ENCODE data around the gene ZBED5. TPM values are rescaled to one million over a fixed set of nuclear protein-coding genes. Genes with fewer than 3 reads are reported as not detected.
A peak's percentile ranks its signal among the peaks of the same experiment; 100 is the strongest.

ZBED5 gene
- polyA plus RNA-seq, 4 donors: 11.9 to 54.2 (median 17.1) TPM

- H3K9me3 ChIP-seq (ENCODE audit: control insufficient read depth in 2 of 2, insufficient read depth in 1 of 2, low read depth in 1 of 2, low read length in 1 of 2): no peaks in the 10 kb centered on the region
- H3K36me3 ChIP-seq (ENCODE audit: control insufficient read depth in 3 of 3, insufficient read depth in 2 of 3, low read depth in 1 of 3, low read length in 3 of 3): no peaks in the 10 kb centered on the region
- peaks cover 3 to 37% (median 10%) of the 10 kb centered on the region in 3 donors for H3K4me1 ChIP-seq (ENCODE audit: control insufficient read depth in 3 of 3, insufficient read depth in 2 of 3, low read depth in 1 of 3, low read length in 2 of 3)
- DNase-seq (no peak), FAIRE-seq (no peak)
- H3K4me3 ChIP-seq (ENCODE audit: low read depth in 1 of 3, low read length in 3 of 3): no peak overlapping the region
- peak overlapping the region in 1 of 3 donors; percentile 93 for H3K27ac ChIP-seq (ENCODE audit: low read depth in 1 of 3, low read length in 2 of 3)
- 93 to 95% (median 94%) methylated on average over 5 of the region's 5 CpGs for WGBS, 3 donors
- no peaks in the 10 kb centered on the region for H3K27me3 ChIP-seq (ENCODE audit: control insufficient read depth in 3 of 3, insufficient read depth in 3 of 3, low read length in 3 of 3)
Measured at GRCh38 chr11:10898003-10898762, 40.3 kb upstream of the ZBED5 start.

- peaks cover 3 to 38% (median 10%) of the 10 kb centered on the region in 3 donors for H3K4me1 ChIP-seq (ENCODE audit: control insufficient read depth in 3 of 3, insufficient read depth in 2 of 3, low read depth in 1 of 3, low read length in 2 of 3)
- no peak overlapping the region for H3K27ac ChIP-seq (ENCODE audit: low read depth in 1 of 3, low read length in 2 of 3)
- no peaks in the 10 kb centered on the region for H3K36me3 ChIP-seq (ENCODE audit: control insufficient read depth in 3 of 3, insufficient read depth in 2 of 3, low read depth in 1 of 3, low read length in 3 of 3)
- H3K4me3 ChIP-seq (ENCODE audit: low read depth in 1 of 3, low read length in 3 of 3): no peak overlapping the region
- WGBS, 3 donors: 95 to 100% (median 97%) methylated on average over 1 of the region's 1 CpG
- H3K27me3 ChIP-seq (ENCODE audit: control insufficient read depth in 3 of 3, insufficient read depth in 3 of 3, low read length in 3 of 3): no peaks in the 10 kb centered on the region
- no peaks in the 10 kb centered on the region for H3K9me3 ChIP-seq (ENCODE audit: control insufficient read depth in 2 of 2, insufficient read depth in 1 of 2, low read depth in 1 of 2, low read length in 1 of 2)
- FAIRE-seq (no peak), DNase-seq (no peak)
Measured at GRCh38 chr11:10897150-10897549, 39.3 kb upstream of the ZBED5 start.

- Histone ChIP-seq H3K36me3 (ENCODE audit: control insufficient read depth in 3 of 3, insufficient read depth in 2 of 3, low read depth in 1 of 3, low read length in 3 of 3) (no peaks in the 10 kb centered on the region), H3K9me3 (ENCODE audit: control insufficient read depth in 2 of 2, insufficient read depth in 1 of 2, low read depth in 1 of 2, low read length in 1 of 2) (no peaks in the 10 kb centered on the region), H3K4me3 (ENCODE audit: low read depth in 1 of 3, low read length in 3 of 3) (no peak overlapping the region), H3K27me3 (ENCODE audit: control insufficient read depth in 3 of 3, insufficient read depth in 3 of 3, low read length in 3 of 3) (no peaks in the 10 kb centered on the region), H3K27ac (ENCODE audit: low read depth in 1 of 3, low read length in 2 of 3) (no peak overlapping the region), H3K4me1 (ENCODE audit: control insufficient read depth in 3 of 3, insufficient read depth in 2 of 3, low read depth in 1 of 3, low read length in 2 of 3) (peaks cover 3 to 38% (median 10%) of the 10 kb centered on the region in 3 donors)
- no peak for DNase-seq
- WGBS, 3 donors: 83 to 89% (median 86%) methylated on average over 9 of the region's 9 CpGs
- no peak for FAIRE-seq
Measured at GRCh38 chr11:10896493-10896892, 38.6 kb upstream of the ZBED5 start.

GRCh38 chr11:10895285-10895684, 37.4 kb upstream of the ZBED5 start:
- FAIRE-seq: no peak
- no peak for DNase-seq
- no peaks in the 10 kb centered on the region for H3K36me3 ChIP-seq (ENCODE audit: control insufficient read depth in 3 of 3, insufficient read depth in 2 of 3, low read depth in 1 of 3, low read length in 3 of 3)
- H3K4me1 ChIP-seq (ENCODE audit: control insufficient read depth in 3 of 3, insufficient read depth in 2 of 3, low read depth in 1 of 3, low read length in 2 of 3): peaks cover 3 to 32% (median 9%) of the 10 kb centered on the region in 3 donors
- no peak overlapping the region for H3K27ac ChIP-seq (ENCODE audit: low read depth in 1 of 3, low read length in 2 of 3)
- no peak overlapping the region for H3K4me3 ChIP-seq (ENCODE audit: low read depth in 1 of 3, low read length in 3 of 3)
- H3K27me3 ChIP-seq (ENCODE audit: control insufficient read depth in 3 of 3, insufficient read depth in 3 of 3, low read length in 3 of 3): no peaks in the 10 kb centered on the region
- WGBS, 3 donors: 93 to 98% (median 95%) methylated on average over 2 of the region's 2 CpGs
- H3K9me3 ChIP-seq (ENCODE audit: control insufficient read depth in 2 of 2, insufficient read depth in 1 of 2, low read depth in 1 of 2, low read length in 1 of 2): no peaks in the 10 kb centered on the region

GRCh38 chr11:10894666-10895065, 36.8 kb upstream of the ZBED5 start:
- FAIRE-seq (no peak), DNase-seq (no peak)
- no peaks in the 10 kb centered on the region for H3K9me3 ChIP-seq (ENCODE audit: control insufficient read depth in 2 of 2, insufficient read depth in 1 of 2, low read depth in 1 of 2, low read length in 1 of 2)
- no peaks in the 10 kb centered on the region for H3K27me3 ChIP-seq (ENCODE audit: control insufficient read depth in 3 of 3, insufficient read depth in 3 of 3, low read length in 3 of 3)
- peak overlapping the region in 1 of 3 donors; percentile 79 for H3K27ac ChIP-seq (ENCODE audit: low read depth in 1 of 3, low read length in 2 of 3)
- 89 to 100% (median 100%) methylated on average over 1 of the region's 1 CpG for WGBS, 3 donors
- H3K36me3 ChIP-seq (ENCODE audit: control insufficient read depth in 3 of 3, insufficient read depth in 2 of 3, low read depth in 1 of 3, low read length in 3 of 3): no peaks in the 10 kb centered on the region
- no peak overlapping the region for H3K4me3 ChIP-seq (ENCODE audit: low read depth in 1 of 3, low read length in 3 of 3)
- H3K4me1 ChIP-seq (ENCODE audit: control insufficient read depth in 3 of 3, insufficient read depth in 2 of 3, low read depth in 1 of 3, low read length in 2 of 3): peaks cover 3 to 25% (median 6%) of the 10 kb centered on the region in 3 donors

- no peak for FAIRE-seq
- peak overlapping the region in 2 of 3 donors; percentile 39 to 79 for H3K27ac ChIP-seq (ENCODE audit: low read depth in 1 of 3, low read length in 2 of 3)
- H3K36me3 ChIP-seq (ENCODE audit: control insufficient read depth in 3 of 3, insufficient read depth in 2 of 3, low read depth in 1 of 3, low read length in 3 of 3): no peaks in the 10 kb centered on the region
- H3K9me3 ChIP-seq (ENCODE audit: control insufficient read depth in 2 of 2, insufficient read depth in 1 of 2, low read depth in 1 of 2, low read length in 1 of 2): no peaks in the 10 kb centered on the region
- peaks cover 0 to 17% (median 1%) of the 10 kb centered on the region in 3 donors for H3K4me1 ChIP-seq (ENCODE audit: control insufficient read depth in 3 of 3, insufficient read depth in 2 of 3, low read depth in 1 of 3, low read length in 2 of 3)
- peak; percentile 57 to 90 for DNase-seq
- H3K4me3 ChIP-seq (ENCODE audit: low read depth in 1 of 3, low read length in 3 of 3): no peak overlapping the region
- H3K27me3 ChIP-seq (ENCODE audit: control insufficient read depth in 3 of 3, insufficient read depth in 3 of 3, low read length in 3 of 3): no peaks in the 10 kb centered on the region
Measured at GRCh38 chr11:10893714-10894151, 35.9 kb upstream of the ZBED5 start.

GRCh38 chr11:10892250-10892649, 34.4 kb upstream of the ZBED5 start:
- H3K9me3 ChIP-seq (ENCODE audit: control insufficient read depth in 2 of 2, insufficient read depth in 1 of 2, low read depth in 1 of 2, low read length in 1 of 2): no peaks in the 10 kb centered on the region
- peaks cover 0 to 17% (median 0%) of the 10 kb centered on the region in 3 donors for H3K4me1 ChIP-seq (ENCODE audit: control insufficient read depth in 3 of 3, insufficient read depth in 2 of 3, low read depth in 1 of 3, low read length in 2 of 3)
- H3K36me3 ChIP-seq (ENCODE audit: control insufficient read depth in 3 of 3, insufficient read depth in 2 of 3, low read depth in 1 of 3, low read length in 3 of 3): no peaks in the 10 kb centered on the region
- no peak overlapping the region for H3K27ac ChIP-seq (ENCODE audit: low read depth in 1 of 3, low read length in 2 of 3)
- no peak overlapping the region for H3K4me3 ChIP-seq (ENCODE audit: low read depth in 1 of 3, low read length in 3 of 3)
- no peaks in the 10 kb centered on the region for H3K27me3 ChIP-seq (ENCODE audit: control insufficient read depth in 3 of 3, insufficient read depth in 3 of 3, low read length in 3 of 3)
- DNase-seq (peak in 1 of 2 donors; percentile 25), FAIRE-seq (no peak)
- 71 to 82% (median 71%) methylated on average over 2 of the region's 2 CpGs for WGBS, 3 donors

GRCh38 chr11:10891151-10891720, 33.4 kb upstream of the ZBED5 start:
- no peak for FAIRE-seq

More at GRCh38 chr11:10891151-10891720, 33.4 kb upstream of the ZBED5 start:
- Histone ChIP-seq H3K36me3 (ENCODE audit: control insufficient read depth in 3 of 3, insufficient read depth in 2 of 3, low read depth in 1 of 3, low read length in 3 of 3) (no peaks in the 10 kb centered on the region), H3K9me3 (ENCODE audit: control insufficient read depth in 2 of 2, insufficient read depth in 1 of 2, low read depth in 1 of 2, low read length in 1 of 2) (no peaks in the 10 kb centered on the region), H3K4me3 (ENCODE audit: low read depth in 1 of 3, low read length in 3 of 3) (no peak overlapping the region), H3K4me1 (ENCODE audit: control insufficient read depth in 3 of 3, insufficient read depth in 2 of 3, low read depth in 1 of 3, low read length in 2 of 3) (peaks cover 0 to 17% (median 0%) of the 10 kb centered on the region in 3 donors), H3K27me3 (ENCODE audit: control insufficient read depth in 3 of 3, insufficient read depth in 3 of 3, low read length in 3 of 3) (no peaks in the 10 kb centered on the region), H3K27ac (ENCODE audit: low read depth in 1 of 3, low read length in 2 of 3) (no peak overlapping the region)
- no peak for DNase-seq
- 92 to 96% (median 94%) methylated on average over 1 of the region's 1 CpG for whole genome bisulfite sequencing, 3 donors

All from small intestine (tissue), 7 donors.